HEK293 (cell line): ENCODE data around the gene ZNF106.

Experiments used
- CTCF ChIA-PET: fragments of 350-600 bp; formaldehyde crosslinking; extraction: SDS; loops from one replicate; lab custom pipeline; 2021; ENCODE audit warnings: antibody characterized with exemption; lab: Yijun Ruan, JAX
- POLR2A ChIA-PET: fragments of 300-600 bp; formaldehyde crosslinking; extraction: SDS; loops from one replicate; lab custom pipeline; 2020; ENCODE audit warnings: antibody characterized with exemption, inconsistent platforms; lab: Yijun Ruan, JAX
- H3K27ac ChIP-seq: fragments of 200-500 bp; sonication (Bioruptor generic); 2 replicates; pipeline ENCODE4 v1.5.1; 2014; ENCODE audit warnings: low read depth, low read length, control low read depth, inconsistent platforms; ENCODE audit errors: extremely low read depth
- H3K36me3 ChIP-seq, 2 experiments: fragments of 200-500 bp in 1 of 2; sonication (Bioruptor generic) in 1 of 2; 1 replicate in 1 of 2; 2 replicates in 1 of 2; pipeline ENCODE4 v1.5.1; 2014 to 2017; ENCODE audit warnings: inconsistent platforms in 2 of 2, low read length in 2 of 2; ENCODE audit not compliant: control insufficient read depth in 2 of 2, insufficient read depth in 1 of 2
- H3K4me1 ChIP-seq: fragments of 200-500 bp; sonication (Bioruptor generic); 2 replicates; pipeline ENCODE4 v1.5.1; 2014; ENCODE audit warnings: mild to moderate bottlenecking, low read length, inconsistent platforms; ENCODE audit not compliant: control insufficient read depth, insufficient read depth
- H3K4me3 ChIP-seq: 2 replicates; pipeline ENCODE4 v1.5.1; 2011; ENCODE audit warnings: low read depth, mild to moderate bottlenecking, control low read depth, low read length, moderate library complexity
- H3K9me3 ChIP-seq: fragments of 200-500 bp; sonication (Bioruptor generic); 2 replicates; pipeline ENCODE4 v1.5.1; 2014; ENCODE audit warnings: low read depth, low read length, inconsistent platforms; ENCODE audit not compliant: control insufficient read depth, insufficient read depth
- KLF7 ChIP-seq: fragments of 450-650 bp; formaldehyde crosslinking; IDR thresholded peaks from 2 replicates; pipeline ENCODE4 v1.5.1; 2016; ENCODE audit warnings: missing biosample characterization, missing genetic modification characterization, borderline replicate concordance
- MEIS1 ChIP-seq: sonication (generic); formaldehyde crosslinking; IDR thresholded peaks from 2 replicates; pipeline ENCODE4 v1.8.1; 2022; ENCODE audit warnings: missing genetic modification reagents, mild to moderate bottlenecking, borderline replicate concordance
- TCF7L2 ChIP-seq: IDR thresholded peaks from 2 replicates; pipeline ENCODE4 v1.6.1; 2011; ENCODE audit warnings: low read depth, mild to moderate bottlenecking, inconsistent platforms, low read length, moderate library complexity, borderline replicate concordance
- TSHZ1 ChIP-seq: fragments of 450-650 bp; formaldehyde crosslinking; IDR thresholded peaks from 2 replicates; pipeline ENCODE4 v1.5.1; 2016; ENCODE audit warnings: missing biosample characterization, missing genetic modification characterization, borderline replicate concordance
- ZBTB48 ChIP-seq: fragments of 450-650 bp; formaldehyde crosslinking; IDR thresholded peaks from 2 replicates; pipeline ENCODE4 v1.5.1; 2016; ENCODE audit warnings: missing biosample characterization, missing genetic modification characterization
- ZFP37 ChIP-seq: fragments of 450-650 bp; formaldehyde crosslinking; IDR thresholded peaks from 2 replicates; pipeline ENCODE4 v1.5.1; 2016; ENCODE audit warnings: missing biosample characterization, missing genetic modification characterization
- ZFP41 ChIP-seq: fragments of 450-650 bp; formaldehyde crosslinking; IDR thresholded peaks from 2 replicates; pipeline ENCODE4 v1.5.1; 2016; ENCODE audit warnings: missing biosample characterization, missing genetic modification characterization, borderline replicate concordance
- ZNF19 ChIP-seq: fragments of 450-650 bp; formaldehyde crosslinking; IDR thresholded peaks from 2 replicates; pipeline ENCODE4; 2016; ENCODE audit warnings: missing biosample characterization, missing genetic modification characterization, low read depth
- ZNF37A ChIP-seq: fragments of 450-650 bp; IDR thresholded peaks from 2 replicates; pipeline ENCODE4 v1.5.1; 2018; ENCODE audit warnings: missing biosample characterization, missing genetic modification characterization
- ZNF473 ChIP-seq: fragments of 450-650 bp; formaldehyde crosslinking; IDR thresholded peaks from 2 replicates; pipeline ENCODE4 v1.5.1; 2017; ENCODE audit warnings: missing biosample characterization, missing genetic modification characterization
- ZNF510 ChIP-seq: fragments of 450-650 bp; formaldehyde crosslinking; IDR thresholded peaks from 2 replicates; pipeline ENCODE4 v1.5.1; 2018; ENCODE audit warnings: mild to moderate bottlenecking, missing genetic modification characterization, missing biosample characterization; ENCODE audit not compliant: insufficient replicate concordance
- ZNF629 ChIP-seq: fragments of 450-650 bp; formaldehyde crosslinking; IDR thresholded peaks from 2 replicates; pipeline ENCODE4 v1.5.1; 2017; ENCODE audit warnings: missing biosample characterization, missing genetic modification characterization
- ZNF639 ChIP-seq: fragments of 450-650 bp; formaldehyde crosslinking; IDR thresholded peaks from 2 replicates; pipeline ENCODE4 v1.5.1; 2016; ENCODE audit warnings: missing biosample characterization, missing genetic modification characterization
- ZNF670 ChIP-seq: fragments of 450-650 bp; formaldehyde crosslinking; IDR thresholded peaks from 2 replicates; pipeline ENCODE4 v1.5.1; 2016; ENCODE audit warnings: missing biosample characterization, missing genetic modification characterization, low read depth
- ZNF692 ChIP-seq: fragments of 450-650 bp; formaldehyde crosslinking; IDR thresholded peaks from 2 replicates; pipeline ENCODE4 v1.5.1; 2016; ENCODE audit warnings: missing biosample characterization, missing genetic modification characterization
- ZSCAN23 ChIP-seq: fragments of 450-650 bp; formaldehyde crosslinking; IDR thresholded peaks from 2 replicates; pipeline ENCODE4 v1.5.1; 2016; ENCODE audit warnings: missing biosample characterization, missing genetic modification characterization
- ZXDB ChIP-seq: fragments of 450-650 bp; formaldehyde crosslinking; IDR thresholded peaks from 2 replicates; pipeline ENCODE4 v1.5.1; 2016; ENCODE audit warnings: missing biosample characterization, missing genetic modification characterization
- TF ChIP-seq, protein P1 (sequence below): fragments of 450-650 bp; formaldehyde crosslinking; IDR thresholded peaks from 2 replicates; pipeline ENCODE4 v1.5.1; 2016; ENCODE audit warnings: missing biosample characterization, missing genetic modification characterization
- TF ChIP-seq, protein P2 (sequence below): fragments of 450-650 bp; formaldehyde crosslinking; IDR thresholded peaks from 2 replicates; pipeline ENCODE4 v1.5.1; 2017; ENCODE audit warnings: missing biosample characterization, missing genetic modification characterization
- TF ChIP-seq, protein P3 (sequence below): fragments of 450-650 bp; formaldehyde crosslinking; IDR thresholded peaks from 2 replicates; pipeline ENCODE4 v1.5.1; 2016; ENCODE audit warnings: missing biosample characterization, missing genetic modification characterization, borderline replicate concordance

ZNF106 gene

DNA sequence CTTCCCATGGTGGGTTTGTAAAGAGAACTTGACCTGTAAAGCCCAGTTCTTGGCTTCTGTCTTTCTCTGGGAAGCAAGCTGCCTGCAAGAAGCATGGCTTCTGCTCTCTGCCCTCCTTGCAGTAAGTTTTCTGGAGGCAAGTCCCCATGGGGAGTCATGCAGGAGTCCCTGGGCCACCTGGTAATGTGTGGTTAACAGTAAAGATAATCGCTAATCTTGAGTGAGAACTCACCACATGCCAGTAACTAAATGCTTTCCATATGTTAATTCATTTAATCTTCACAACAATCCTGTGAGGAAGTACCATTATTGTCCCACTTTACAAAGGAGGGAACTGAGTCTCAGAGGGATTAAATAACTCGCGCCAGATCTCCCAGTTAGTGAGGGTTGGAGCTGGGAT lies 127.5 kb downstream of the ZNF106 start:
- H3K4me1 ChIP-seq, result no peaks in the 10 kb centered on the region
- ChIA-PET POLR2A (no interaction called here), CTCF (no interaction called here)
- H3K36me3 ChIP-seq, result no peaks in the 10 kb centered on the region
- TF ChIP-seq ZNF639 (tag by site-specific recombination) (no peak), TSHZ1 (no peak), ZNF473 (no peak), MEIS1 (CRISPR knock-in tag) (no peak), ZNF670 (tag by site-specific recombination) (no peak), ZFP37 (tag by site-specific recombination) (no peak), ZNF629 (no peak), TCF7L2 (no peak), ZNF510 (tag by site-specific recombination) (no peak), ZNF19 (tag by site-specific recombination) (no peak), ZNF37A (tag by site-specific recombination) (no peak), KLF7 (no peak), ZBTB48 (tag by site-specific recombination) (no peak), ZNF692 (no peak), ZFP41 (no peak), ZSCAN23 (no peak), ZXDB (tag by site-specific recombination) (no peak)
- TF ChIP-seq, protein P1, sequence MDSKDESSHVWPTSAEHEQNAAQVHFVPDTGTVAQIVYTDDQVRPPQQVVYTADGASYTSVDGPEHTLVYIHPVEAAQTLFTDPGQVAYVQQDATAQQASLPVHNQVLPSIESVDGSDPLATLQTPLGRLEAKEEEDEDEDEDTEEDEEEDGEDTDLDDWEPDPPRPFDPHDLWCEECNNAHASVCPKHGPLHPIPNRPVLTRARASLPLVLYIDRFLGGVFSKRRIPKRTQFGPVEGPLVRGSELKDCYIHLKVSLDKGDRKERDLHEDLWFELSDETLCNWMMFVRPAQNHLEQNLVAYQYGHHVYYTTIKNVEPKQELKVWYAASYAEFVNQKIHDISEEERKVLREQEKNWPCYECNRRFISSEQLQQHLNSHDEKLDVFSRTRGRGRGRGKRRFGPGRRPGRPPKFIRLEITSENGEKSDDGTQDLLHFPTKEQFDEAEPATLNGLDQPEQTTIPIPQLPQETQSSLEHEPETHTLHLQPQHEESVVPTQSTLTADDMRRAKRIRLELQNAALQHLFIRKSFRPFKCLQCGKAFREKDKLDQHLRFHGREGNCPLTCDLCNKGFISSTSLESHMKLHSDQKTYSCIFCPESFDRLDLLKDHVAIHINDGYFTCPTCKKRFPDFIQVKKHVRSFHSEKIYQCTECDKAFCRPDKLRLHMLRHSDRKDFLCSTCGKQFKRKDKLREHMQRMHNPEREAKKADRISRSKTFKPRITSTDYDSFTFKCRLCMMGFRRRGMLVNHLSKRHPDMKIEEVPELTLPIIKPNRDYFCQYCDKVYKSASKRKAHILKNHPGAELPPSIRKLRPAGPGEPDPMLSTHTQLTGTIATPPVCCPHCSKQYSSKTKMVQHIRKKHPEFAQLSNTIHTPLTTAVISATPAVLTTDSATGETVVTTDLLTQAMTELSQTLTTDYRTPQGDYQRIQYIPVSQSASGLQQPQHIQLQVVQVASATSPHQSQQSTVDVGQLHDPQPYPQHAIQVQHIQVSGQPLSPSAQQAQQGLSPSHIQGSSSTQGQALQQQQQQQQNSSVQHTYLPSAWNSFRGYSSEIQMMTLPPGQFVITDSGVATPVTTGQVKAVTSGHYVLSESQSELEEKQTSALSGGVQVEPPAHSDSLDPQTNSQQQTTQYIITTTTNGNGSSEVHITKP (tag by site-specific recombination), result no peak
- TF ChIP-seq, protein P2, sequence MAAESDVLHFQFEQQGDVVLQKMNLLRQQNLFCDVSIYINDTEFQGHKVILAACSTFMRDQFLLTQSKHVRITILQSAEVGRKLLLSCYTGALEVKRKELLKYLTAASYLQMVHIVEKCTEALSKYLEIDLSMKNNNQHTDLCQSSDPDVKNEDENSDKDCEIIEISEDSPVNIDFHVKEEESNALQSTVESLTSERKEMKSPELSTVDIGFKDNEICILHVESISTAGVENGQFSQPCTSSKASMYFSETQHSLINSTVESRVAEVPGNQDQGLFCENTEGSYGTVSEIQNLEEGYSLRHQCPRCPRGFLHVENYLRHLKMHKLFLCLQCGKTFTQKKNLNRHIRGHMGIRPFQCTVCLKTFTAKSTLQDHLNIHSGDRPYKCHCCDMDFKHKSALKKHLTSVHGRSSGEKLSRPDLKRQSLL (tag by site-specific recombination), result no peak
- TF ChIP-seq, protein P3, sequence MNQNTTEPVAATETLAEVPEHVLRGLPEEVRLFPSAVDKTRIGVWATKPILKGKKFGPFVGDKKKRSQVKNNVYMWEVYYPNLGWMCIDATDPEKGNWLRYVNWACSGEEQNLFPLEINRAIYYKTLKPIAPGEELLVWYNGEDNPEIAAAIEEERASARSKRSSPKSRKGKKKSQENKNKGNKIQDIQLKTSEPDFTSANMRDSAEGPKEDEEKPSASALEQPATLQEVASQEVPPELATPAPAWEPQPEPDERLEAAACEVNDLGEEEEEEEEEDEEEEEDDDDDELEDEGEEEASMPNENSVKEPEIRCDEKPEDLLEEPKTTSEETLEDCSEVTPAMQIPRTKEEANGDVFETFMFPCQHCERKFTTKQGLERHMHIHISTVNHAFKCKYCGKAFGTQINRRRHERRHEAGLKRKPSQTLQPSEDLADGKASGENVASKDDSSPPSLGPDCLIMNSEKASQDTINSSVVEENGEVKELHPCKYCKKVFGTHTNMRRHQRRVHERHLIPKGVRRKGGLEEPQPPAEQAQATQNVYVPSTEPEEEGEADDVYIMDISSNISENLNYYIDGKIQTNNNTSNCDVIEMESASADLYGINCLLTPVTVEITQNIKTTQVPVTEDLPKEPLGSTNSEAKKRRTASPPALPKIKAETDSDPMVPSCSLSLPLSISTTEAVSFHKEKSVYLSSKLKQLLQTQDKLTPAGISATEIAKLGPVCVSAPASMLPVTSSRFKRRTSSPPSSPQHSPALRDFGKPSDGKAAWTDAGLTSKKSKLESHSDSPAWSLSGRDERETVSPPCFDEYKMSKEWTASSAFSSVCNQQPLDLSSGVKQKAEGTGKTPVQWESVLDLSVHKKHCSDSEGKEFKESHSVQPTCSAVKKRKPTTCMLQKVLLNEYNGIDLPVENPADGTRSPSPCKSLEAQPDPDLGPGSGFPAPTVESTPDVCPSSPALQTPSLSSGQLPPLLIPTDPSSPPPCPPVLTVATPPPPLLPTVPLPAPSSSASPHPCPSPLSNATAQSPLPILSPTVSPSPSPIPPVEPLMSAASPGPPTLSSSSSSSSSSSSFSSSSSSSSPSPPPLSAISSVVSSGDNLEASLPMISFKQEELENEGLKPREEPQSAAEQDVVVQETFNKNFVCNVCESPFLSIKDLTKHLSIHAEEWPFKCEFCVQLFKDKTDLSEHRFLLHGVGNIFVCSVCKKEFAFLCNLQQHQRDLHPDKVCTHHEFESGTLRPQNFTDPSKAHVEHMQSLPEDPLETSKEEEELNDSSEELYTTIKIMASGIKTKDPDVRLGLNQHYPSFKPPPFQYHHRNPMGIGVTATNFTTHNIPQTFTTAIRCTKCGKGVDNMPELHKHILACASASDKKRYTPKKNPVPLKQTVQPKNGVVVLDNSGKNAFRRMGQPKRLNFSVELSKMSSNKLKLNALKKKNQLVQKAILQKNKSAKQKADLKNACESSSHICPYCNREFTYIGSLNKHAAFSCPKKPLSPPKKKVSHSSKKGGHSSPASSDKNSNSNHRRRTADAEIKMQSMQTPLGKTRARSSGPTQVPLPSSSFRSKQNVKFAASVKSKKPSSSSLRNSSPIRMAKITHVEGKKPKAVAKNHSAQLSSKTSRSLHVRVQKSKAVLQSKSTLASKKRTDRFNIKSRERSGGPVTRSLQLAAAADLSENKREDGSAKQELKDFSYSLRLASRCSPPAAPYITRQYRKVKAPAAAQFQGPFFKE, result no peak
- no peak overlapping the region for H3K27ac ChIP-seq
- no peaks in the 10 kb centered on the region for H3K9me3 ChIP-seq
- no peak overlapping the region for H3K4me3 ChIP-seq
